ENCODE data around the gene C2CD3.

C2CD3 gene

DNA sequence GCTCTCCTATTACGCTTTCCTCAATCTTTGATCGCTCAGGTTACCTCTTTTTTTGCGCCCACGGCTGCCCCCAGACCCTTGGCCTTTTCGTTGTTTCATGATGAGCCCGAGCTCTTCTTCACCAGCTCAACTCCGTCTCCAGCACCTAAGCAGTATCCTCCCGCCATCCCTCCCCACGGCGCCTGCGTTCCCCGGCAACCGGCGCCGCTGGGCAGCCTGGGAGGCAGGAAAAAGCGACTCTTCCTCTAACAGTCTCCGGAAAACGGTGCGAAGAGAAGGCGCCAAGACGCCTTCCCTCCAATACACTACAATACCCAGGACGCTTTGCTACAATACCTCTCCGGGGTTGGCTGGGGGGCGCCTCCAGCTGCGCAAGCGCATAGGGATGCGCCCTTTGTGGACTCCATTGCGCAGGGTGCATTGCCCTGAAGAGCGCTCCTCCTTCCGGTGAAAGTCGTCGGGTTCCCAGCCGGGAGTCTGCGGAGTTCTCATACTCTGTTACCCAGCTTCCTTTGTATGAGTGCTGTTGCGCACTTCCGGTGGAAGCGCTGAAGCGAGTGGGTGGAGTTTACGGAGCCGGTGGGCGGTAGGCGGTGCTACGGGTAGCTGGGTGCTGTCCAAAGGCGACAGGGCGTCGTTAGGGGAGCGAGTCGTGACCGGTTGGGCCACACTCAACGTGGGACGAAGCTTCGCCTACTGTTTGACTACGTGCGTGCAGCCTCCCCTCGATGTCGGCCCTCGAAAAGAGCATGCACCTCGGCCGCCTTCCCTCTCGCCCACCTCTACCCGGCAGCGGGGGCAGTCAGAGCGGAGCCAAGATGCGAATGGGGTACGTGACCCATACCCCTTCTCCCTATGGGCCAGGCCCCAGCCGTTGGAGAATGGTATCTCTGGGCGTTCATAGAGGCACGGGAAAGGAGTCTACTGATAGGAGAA, at the start of gene C2CD3, which contains the start of gene PPME1:
TSS of gene C2CD3 (minus strand) at position 309 of the 936 bp plus-strand sequence. CDS start at position 99, 210 bp downstream.
TSS of gene PPME1 (plus strand) at position 596 of the 936 bp plus-strand sequence. CDS start at position 729, 133 bp downstream.
- FAIRE-seq, result peak; percentile 99

- no peak for FAIRE-seq
These were observed 49.6 kb upstream of the C2CD3 start for GRCh38 chr11:74220376-74220775.

- no peak for FAIRE-seq
These were observed 41.7 kb upstream of the C2CD3 start for GRCh38 chr11:74212533-74212932.

DNA sequence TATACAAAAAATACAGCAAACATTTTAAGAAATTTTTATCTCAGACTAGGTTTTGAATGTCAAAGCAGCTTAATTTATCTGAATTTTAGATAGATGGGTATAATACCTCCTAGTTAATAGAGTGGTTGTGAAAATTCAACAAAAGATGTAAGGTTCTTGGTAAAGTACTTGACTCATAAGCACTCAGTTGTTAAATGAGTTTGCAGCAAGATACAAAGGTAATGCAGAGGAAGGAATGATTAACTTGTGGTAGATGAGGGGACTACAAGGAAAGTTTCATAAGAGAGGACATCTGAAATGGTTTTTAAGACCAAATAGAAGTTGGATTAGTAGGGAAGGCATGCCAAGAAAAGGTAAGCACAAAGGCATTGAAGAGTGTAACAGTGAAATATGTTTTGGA, 37.7 kb upstream of the C2CD3 start:
- FAIRE-seq, result no peak

DNA sequence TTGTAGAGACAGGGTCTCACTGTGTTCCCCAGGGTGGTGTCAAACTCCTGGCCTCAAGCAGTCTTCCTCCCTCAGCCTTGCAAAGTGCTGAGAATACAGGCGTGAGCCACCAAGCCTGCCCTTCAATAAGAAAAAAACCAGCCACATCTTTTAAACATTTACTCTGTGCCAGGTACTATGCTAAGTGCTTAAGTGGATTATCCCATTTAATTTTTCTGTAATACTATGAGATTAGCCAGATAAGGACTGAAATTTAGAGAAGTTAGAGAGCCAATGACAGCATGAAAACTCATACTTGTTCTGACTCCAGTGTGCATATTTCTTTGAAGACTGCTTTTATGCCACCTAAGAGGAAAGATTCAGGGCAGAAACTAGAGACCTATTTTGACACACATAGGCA, 35.9 kb upstream of the C2CD3 start:
- no peak for FAIRE-seq

- FAIRE-seq, result no peak
These were observed 34.4 kb upstream of the C2CD3 start for GRCh38 chr11:74205181-74205580.

DNA sequence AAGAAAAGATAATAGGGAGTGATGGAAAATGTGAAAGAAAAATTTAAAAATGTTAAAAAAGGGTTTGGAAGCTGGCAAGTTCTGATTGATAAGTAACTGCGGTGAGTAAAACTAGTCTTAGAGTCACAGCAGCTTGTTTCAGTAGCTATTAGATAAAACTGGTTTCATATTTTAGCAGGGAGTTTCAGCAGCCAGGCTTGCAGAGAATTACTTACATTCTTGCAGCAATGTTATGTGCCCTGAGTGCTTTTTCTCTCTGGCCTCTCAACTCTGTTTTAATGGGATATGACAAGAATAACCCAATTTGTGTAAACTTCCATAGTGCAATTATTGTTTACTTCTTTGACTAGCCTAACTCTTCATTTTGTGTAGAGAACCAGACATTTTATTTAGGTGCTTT, 33.9 kb upstream of the C2CD3 start:
- no peak for FAIRE-seq

DNA sequence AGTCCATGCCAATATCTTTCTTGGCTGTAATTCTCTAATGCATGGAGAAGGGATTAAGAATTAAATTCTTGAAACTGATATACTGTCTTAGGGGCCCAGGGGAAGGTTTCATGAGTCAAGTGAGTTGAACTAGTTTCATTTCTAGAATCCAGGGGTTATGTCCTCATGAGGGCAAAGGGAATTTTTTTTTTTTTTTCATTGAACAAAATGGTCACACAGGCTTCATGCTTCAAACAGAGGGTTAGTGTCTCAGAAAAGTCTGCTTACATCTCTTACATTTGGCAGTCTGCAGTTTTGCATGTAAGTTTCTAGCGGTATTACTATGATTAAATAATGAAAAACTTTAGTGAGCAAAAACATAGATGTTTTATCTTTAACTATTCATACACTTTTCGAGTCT, 33.2 kb upstream of the C2CD3 start:
- no peak for FAIRE-seq

GRCh38 chr11:74196781-74197486, 26.1 kb upstream of the C2CD3 start:
- FAIRE-seq, result no peak

GRCh38 chr11:74195828-74196227, 25.0 kb upstream of the C2CD3 start:
- FAIRE-seq, result no peak

DNA sequence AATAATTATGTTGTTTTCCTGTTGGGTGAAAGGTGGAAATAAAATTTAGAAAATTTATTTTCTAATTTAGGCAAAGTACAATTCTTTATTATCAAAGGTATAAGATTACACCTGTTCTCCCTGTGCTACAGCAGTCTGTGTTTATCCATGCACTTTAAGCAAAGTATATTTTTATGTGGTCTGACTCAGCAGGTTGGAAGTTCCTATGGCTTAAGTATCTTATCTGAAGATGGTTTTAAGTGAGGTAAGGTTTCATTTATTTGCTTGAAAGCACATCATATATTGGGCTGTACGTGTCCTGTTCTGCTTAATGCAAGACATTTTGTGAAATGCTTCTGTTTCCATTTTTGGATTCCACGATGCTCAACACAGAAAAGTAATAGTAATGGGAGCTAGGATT, 14.9 kb upstream of the C2CD3 start:
- no peak for FAIRE-seq

DNA sequence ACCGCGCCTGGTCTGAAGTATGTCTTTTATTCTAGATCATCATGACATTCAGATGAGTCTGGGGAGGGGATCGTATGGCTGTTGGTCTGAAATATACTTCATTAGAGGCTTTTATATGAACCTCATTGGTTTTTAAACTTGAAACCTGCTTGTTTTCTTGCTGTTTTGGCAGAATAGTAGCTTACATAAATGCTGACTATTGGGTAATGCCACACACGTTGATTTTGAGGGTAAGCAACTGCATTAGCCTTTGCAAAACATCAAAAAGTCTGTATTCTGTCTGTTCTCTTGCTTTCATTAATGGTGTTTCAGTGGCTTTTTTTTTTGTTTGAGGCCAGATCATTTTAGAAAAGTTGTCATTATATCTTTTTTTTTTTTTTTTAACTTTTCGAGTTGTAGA, 14.5 kb upstream of the C2CD3 start:
- no peak for FAIRE-seq

DNA sequence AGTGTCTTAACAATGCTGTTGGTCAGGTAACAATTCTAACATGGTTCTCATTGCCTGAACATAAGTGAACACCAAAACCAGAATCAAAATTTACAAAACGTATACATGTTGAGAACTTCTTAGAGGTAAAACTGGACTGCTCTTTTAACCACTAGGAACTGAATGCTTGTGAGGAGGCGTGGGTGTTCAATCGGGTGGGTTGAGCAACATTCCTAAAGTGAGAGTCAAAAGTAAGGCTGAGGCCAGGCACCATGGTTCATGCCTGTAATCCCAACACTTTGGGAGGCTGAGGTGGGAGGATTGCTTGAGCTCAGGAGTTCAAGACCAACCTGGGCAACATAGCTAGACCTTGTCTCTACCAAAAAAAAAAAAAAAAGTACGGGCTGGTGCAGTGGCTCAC, 11.8 kb upstream of the C2CD3 start:
- FAIRE-seq, result no peak

DNA sequence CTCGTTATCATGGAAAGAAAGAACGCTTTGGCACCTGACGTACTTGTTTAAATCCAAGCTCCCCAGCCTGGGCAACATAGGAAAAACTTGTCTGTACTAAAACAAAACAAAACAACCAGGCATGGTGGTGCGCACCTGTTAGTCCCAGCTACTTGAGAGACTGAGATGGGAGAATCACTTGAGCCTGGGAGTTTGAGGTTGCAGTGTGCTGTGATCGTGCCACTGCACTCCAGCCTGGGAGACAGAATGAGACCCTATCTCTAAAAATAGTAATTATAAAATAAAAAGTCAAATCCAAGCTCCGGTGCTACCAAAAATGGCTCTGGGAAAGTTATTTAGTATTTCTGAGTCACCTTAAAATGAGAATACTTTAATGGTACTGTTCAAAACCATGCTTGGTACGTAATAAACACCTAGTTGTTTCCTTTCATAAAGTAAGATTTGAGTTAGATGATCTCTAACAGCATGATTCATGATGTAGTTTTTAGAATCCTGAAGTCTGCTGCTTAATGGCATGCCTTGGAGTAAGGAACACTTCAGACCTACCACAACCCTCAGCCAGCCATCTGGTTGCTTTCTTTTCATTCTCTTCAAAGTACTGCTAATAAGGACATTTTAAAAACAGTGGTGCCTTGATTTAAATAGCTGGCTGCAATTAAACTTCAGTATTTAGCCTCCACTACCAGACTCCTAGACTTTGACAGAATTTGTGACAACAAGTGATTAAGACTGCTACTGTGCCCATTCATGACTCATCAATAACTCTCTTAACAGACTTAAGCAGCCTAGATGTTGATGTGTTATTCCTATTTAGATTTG, 8.6 kb upstream of the C2CD3 start:
- FAIRE-seq, result no peak

- no peak for FAIRE-seq
These were observed 5.1 kb upstream of the C2CD3 start for GRCh38 chr11:74175920-74176319.

- FAIRE-seq, result no peak
These were observed 1.2 kb upstream of the C2CD3 start for GRCh38 chr11:74171997-74172396.

DNA sequence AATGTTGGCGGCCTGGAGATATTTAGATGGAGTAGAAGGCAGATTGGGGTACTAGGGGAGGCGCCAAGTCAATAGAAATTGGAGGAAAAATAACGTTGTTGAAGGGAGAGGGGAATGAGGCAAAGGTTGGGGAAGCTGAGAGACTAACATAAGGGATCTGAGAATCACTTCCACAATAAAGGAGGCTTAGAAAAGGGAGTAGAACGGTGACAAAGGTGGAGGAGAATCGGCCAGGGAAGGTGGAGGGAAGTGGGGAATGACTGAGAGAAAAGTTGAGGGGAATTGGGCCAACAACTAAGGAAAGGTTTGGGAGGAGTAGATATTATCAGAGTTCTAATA, 797 bp upstream of the C2CD3 start:
- FAIRE-seq, result no peak

- FAIRE-seq, result no peak
These were observed 904 bp downstream of the C2CD3 start for GRCh38 chr11:74169738-74170458.

DNA sequence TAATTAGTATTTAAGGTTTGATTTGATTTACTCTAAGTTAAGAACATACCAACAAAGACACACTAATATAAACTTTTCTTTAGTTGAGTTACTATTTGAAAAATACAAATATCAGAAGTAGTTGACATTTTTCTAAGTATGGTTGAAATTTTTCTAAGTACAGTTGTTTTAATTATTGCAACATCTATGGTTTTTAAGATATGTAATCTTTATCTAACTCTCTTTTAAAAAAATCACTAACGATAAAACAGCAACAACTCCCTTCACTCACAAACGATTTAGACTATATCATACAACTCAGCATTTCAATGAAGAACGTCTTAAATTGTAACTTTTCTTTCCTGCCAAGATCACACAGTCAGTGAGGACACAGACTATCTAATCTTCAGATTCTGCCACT, 2.0 kb downstream of the C2CD3 start:
- FAIRE-seq, result no peak

DNA sequence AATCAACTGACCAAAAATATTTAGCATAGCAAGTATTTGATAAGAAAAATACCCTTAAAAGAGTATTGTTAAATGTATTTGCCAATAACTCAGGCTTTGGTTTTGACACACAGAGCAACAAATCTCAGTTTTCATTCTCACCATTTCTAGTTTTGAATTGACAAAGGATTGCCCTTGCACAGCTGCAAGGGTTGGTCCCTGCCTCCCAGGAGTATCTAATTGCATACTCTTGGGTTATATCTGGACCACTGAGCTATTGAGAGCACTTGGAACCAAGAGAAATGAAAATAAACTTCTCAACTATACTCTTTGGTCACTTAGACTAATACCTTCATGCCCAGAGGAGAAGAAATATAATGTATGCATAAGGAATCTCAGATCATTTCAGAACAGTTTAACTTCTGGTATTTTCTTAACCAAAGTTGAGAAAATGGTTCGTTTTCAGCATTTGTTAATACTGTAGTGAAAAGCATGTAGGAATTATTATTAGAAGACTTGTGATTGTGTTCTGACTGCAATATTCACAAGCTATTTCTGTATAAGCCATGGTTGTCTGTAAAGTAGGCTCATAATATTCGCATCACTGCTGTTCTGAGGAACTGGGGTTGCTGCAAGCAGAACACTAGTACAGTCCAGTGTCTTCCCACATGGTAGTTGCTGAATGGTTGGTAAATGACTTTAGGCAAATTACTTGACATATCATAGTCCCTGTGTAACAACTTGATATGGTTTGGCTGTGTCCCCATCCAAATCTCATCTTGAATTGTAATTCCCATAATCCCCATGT, 7.9 kb downstream of the C2CD3 start:
- FAIRE-seq, result no peak

GRCh38 chr11:74159642-74160041, 11.2 kb downstream of the C2CD3 start:
- FAIRE-seq, result peak; percentile 65

- FAIRE-seq, result no peak
These were observed 13.6 kb downstream of the C2CD3 start for GRCh38 chr11:74157169-74157568.
